GM12801 (cell line): ENCODE data around the gene TXN.

Source experiments
- CTCF ChIP-seq: IDR thresholded peaks from one replicate; pipeline ENCODE4 v1.5.1; 2011; ENCODE audit warnings: control low read depth; ENCODE audit not compliant: insufficient read length; ENCODE audit errors: extremely low read depth

Gene TXN

GRCh38 chr9:110257097-110257841 lies 962 bp upstream of the TXN start:
- no peak for TF ChIP-seq CTCF

GRCh38 chr9:110255463-110256379 lies 586 bp downstream of the TXN start:
- TF ChIP-seq CTCF: no peak

GRCh38 chr9:110255034-110255462 lies 1.3 kb downstream of the TXN start:
- TF ChIP-seq CTCF: no peak

GRCh38 chr9:110254500-110254899 lies 1.8 kb downstream of the TXN start:
- no peak for TF ChIP-seq CTCF

GRCh38 chr9:110252509-110253139 lies 3.7 kb downstream of the TXN start:
- TF ChIP-seq CTCF: no peak

GRCh38 chr9:110251212-110251611 lies 5.1 kb downstream of the TXN start:
- no peak for TF ChIP-seq CTCF

- no peak for TF ChIP-seq CTCF
These were observed 6.7 kb downstream of the TXN start for GRCh38 chr9:110249603-110250002.
